Measurements from ENCODE around the gene ENPP5.
A peak's percentile ranks its signal among the peaks of the same experiment; 100 is the strongest.

ENPP5 gene, protein sequence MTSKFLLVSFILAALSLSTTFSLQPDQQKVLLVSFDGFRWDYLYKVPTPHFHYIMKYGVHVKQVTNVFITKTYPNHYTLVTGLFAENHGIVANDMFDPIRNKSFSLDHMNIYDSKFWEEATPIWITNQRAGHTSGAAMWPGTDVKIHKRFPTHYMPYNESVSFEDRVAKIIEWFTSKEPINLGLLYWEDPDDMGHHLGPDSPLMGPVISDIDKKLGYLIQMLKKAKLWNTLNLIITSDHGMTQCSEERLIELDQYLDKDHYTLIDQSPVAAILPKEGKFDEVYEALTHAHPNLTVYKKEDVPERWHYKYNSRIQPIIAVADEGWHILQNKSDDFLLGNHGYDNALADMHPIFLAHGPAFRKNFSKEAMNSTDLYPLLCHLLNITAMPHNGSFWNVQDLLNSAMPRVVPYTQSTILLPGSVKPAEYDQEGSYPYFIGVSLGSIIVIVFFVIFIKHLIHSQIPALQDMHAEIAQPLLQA

DNA sequence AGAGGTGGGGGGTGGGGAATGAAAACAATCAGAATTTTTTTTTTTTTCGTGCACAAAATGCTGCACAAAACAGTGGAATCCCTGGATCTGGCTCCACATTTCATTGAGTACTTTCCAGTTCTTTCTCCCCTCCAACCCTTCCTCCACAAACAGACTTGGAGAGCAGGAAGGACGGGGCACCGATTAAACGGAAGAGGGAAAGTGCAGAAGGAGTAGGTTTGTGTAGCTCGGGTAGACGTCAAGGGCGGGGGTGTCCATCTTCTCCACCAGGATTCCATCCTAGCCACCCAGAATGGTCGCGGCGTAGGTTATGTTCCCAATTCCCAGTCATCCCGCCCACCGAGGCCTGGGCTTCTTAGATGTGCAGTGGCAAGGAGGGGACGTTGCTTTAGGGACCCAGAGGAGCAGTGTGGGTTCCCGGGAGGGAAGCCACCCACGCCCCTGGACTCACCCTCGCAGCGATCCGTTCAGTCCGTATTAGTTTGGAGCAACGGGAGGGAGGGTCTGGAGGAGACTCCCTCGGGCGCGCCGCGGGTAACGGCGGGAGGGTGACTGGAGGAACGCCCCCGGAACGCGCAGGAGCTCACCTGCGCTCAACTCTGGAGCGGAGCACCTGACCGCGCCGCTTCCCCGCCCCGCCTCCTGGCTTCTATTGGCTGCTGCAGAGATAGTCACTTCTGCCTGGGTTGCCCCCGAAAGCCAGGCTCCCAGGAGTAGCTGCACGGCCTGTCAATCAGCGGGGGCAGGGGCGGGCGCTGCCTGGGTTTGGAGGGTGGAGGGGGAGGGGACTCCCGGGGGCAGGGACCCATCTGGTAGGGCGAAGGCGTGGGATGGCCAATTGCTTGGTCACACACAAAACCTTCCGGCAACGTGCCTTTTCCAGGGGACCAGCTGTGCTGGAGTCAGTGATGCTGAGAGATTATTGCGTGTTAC lies at the start of gene ENPP5:
Gene ENPP5, minus strand, starts transcription at position 624 of the 933 bp plus-strand sequence. CDS start 2,718 bp downstream, outside the sequence.
- DNase-seq (ENCODE audit: low read depth) = no peak
- H3K4me3 ChIP-seq (ENCODE audit: control insufficient read depth, low read depth, low read length) = peak within 1 kb of the TSS; percentile 39
- TF ChIP-seq, protein P1, sequence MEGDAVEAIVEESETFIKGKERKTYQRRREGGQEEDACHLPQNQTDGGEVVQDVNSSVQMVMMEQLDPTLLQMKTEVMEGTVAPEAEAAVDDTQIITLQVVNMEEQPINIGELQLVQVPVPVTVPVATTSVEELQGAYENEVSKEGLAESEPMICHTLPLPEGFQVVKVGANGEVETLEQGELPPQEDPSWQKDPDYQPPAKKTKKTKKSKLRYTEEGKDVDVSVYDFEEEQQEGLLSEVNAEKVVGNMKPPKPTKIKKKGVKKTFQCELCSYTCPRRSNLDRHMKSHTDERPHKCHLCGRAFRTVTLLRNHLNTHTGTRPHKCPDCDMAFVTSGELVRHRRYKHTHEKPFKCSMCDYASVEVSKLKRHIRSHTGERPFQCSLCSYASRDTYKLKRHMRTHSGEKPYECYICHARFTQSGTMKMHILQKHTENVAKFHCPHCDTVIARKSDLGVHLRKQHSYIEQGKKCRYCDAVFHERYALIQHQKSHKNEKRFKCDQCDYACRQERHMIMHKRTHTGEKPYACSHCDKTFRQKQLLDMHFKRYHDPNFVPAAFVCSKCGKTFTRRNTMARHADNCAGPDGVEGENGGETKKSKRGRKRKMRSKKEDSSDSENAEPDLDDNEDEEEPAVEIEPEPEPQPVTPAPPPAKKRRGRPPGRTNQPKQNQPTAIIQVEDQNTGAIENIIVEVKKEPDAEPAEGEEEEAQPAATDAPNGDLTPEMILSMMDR (IDR thresholded peaks at IDR 0.05; ENCODE audit: control insufficient read depth, insufficient read depth, low read depth, low read length, missing control alignments) = no peak

DNA sequence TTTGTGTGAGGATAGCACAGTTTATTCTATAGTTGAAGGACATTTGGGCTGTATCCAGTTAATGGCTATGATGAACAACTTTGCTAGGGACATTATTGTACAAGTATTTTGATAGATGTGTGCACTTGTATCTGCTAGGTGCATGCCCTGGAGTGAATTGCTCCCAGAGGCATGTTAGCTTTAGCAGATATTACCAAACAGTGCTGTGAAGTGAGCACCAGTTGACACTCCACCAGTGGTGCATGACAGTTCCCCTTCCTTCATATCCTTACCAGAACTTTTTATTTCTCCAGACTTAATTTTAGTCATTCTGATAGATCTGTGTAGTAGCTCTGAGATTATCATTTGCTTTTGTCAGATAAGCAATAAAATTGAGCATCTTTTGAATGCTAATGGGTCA lies 48.9 kb upstream of the ENPP5 start:
- DNase-seq (ENCODE audit: low read depth) = no peak
- no peak overlapping the region for H3K4me3 ChIP-seq (ENCODE audit: control insufficient read depth, low read depth, low read length)
- TF ChIP-seq, protein P1 (IDR thresholded peaks at IDR 0.05; ENCODE audit: control insufficient read depth, insufficient read depth, low read depth, low read length, missing control alignments) = no peak

DNA sequence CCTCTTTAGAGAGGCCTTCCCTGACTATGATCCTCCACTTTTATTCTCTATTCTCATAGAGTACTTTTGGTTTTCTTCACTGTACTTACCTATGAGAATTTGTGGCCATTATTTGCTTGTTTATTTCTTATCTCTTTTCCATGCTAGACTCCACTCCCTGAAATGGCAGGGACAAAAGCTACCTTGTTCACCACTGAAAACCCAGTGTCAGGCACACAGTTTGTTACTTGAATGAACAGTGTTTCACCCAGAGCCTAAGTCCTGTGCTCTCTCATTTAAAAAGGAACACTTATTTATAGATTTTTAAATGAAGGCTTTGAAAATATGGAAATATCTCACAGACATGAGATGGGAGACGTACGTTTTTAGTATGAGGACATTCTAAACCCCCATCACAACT lies 47.7 kb upstream of the ENPP5 start:
- H3K4me3 ChIP-seq (ENCODE audit: control insufficient read depth, low read depth, low read length) = no peak overlapping the region
- TF ChIP-seq, protein P1 (IDR thresholded peaks at IDR 0.05; ENCODE audit: control insufficient read depth, insufficient read depth, low read depth, low read length, missing control alignments) = no peak
- no peak for DNase-seq (ENCODE audit: low read depth)

DNA sequence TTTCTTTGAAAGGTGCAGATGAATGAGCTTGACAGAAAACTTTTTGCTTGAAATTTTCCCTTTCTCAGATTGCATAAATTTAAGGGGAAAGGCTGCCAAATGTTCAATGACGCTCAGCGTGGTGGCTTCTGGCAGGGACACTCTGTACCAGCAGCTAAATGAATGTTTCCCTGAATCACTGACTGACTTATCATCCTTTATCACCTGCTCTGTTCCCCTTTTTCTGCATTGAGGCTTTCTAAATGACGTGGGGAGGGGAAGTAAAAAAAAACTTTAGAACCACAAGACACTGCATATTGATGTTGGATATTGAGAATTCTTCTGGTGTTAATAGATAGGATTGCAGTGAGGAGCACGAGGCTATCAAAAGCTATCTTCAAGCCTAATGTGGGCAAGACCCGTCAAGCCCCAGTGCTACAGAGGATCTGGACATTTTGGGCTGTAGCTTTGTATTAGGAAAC lies 46.9 kb upstream of the ENPP5 start:
- DNase-seq (ENCODE audit: low read depth) = no peak
- no peak overlapping the region for H3K4me3 ChIP-seq (ENCODE audit: control insufficient read depth, low read depth, low read length)
- TF ChIP-seq, protein P1 (IDR thresholded peaks at IDR 0.05; ENCODE audit: control insufficient read depth, insufficient read depth, low read depth, low read length, missing control alignments) = no peak

DNA sequence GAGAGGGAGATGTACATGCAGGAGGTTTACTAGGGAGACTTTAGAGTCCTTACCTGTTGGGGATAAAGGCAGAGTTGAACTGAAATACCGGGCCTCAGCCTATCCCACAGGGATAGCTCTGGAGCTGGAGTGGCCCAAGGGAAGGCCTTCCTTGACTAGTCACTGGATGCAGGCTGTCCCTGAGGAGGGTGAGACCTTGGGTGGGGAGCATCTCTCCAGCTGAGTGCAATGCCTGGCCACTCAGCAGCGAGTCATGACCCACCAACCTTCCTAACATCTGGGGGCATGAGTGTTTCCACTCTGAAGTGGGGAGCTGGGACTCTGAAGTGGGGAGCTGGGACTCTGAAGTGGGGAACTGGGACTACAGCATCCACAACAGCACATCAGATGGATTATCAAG lies 46.1 kb upstream of the ENPP5 start:
- TF ChIP-seq, protein P1 (IDR thresholded peaks at IDR 0.05; ENCODE audit: control insufficient read depth, insufficient read depth, low read depth, low read length, missing control alignments) = no peak
- no peak for DNase-seq (ENCODE audit: low read depth)
- H3K4me3 ChIP-seq (ENCODE audit: control insufficient read depth, low read depth, low read length) = no peak overlapping the region

DNA sequence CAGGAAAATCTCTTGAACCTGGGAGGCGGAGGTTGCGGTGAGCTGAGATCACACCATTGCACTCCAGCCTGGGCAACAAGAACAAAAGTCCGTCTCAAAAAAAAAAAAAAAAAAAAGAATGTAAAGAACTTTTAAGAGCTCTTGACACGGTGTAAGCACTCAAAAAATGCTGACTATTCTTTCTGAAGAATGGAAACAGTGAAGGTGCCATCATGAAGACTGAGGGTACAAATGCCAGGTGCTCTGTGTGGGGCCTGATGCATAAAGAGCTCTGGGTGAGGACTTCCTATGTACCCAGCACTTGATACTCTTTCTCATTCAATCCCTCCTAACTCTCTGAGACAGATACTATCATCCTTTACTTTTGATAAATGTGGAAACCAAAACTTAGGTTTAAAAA lies 45.0 kb upstream of the ENPP5 start:
- H3K4me3 ChIP-seq (ENCODE audit: control insufficient read depth, low read depth, low read length) = no peak overlapping the region
- TF ChIP-seq, protein P1 (IDR thresholded peaks at IDR 0.05; ENCODE audit: control insufficient read depth, insufficient read depth, low read depth, low read length, missing control alignments) = no peak
- DNase-seq (ENCODE audit: low read depth) = no peak

All from AG09309 (cell line).